ENCODE results near the gene DLK1.

DLK1 gene

GRCh38 chr14:100778526-100778882 is 51.8 kb downstream of the DLK1 start:
- DNase-seq, result no peak

- DNase-seq, result no peak
Observed at GRCh38 chr14:100778951-100779690, 52.4 kb downstream of the DLK1 start.

GRCh38 chr14:100779691-100780080 is 53.0 kb downstream of the DLK1 start:
- DNase-seq, result no peak

- DNase-seq, result no peak
Observed at GRCh38 chr14:100780246-100780645, 53.6 kb downstream of the DLK1 start.

- DNase-seq, result no peak
Observed at GRCh38 chr14:100780646-100781355, 54.1 kb downstream of the DLK1 start.

- DNase-seq, result no peak
Observed at GRCh38 chr14:100781952-100782351, 55.3 kb downstream of the DLK1 start.

- no peak for DNase-seq
Observed at GRCh38 chr14:100782516-100783320, 56.0 kb downstream of the DLK1 start.

- no peak for DNase-seq
Observed at GRCh38 chr14:100783630-100784370, 57.1 kb downstream of the DLK1 start.

- no peak for DNase-seq
Observed at GRCh38 chr14:100784523-100785337, 58.0 kb downstream of the DLK1 start.

GRCh38 chr14:100785338-100785615 is 58.6 kb downstream of the DLK1 start:
- DNase-seq, result no peak

- no peak for DNase-seq
Observed at GRCh38 chr14:100785626-100786025, 58.9 kb downstream of the DLK1 start.

GRCh38 chr14:100786131-100786530 is 59.4 kb downstream of the DLK1 start:
- no peak for DNase-seq

GRCh38 chr14:100786576-100787219 is 60.0 kb downstream of the DLK1 start:
- no peak for DNase-seq

GRCh38 chr14:100787659-100788058 is 61.0 kb downstream of the DLK1 start:
- DNase-seq, result no peak
